Ovary (tissue), 9 donors: ENCODE results near the gene IMPA2. TPM values are rescaled to one million over a fixed set of nuclear protein-coding genes. Genes with fewer than 3 reads are reported as not detected.
A peak's percentile ranks its signal among the peaks of the same experiment; 100 is the strongest.

Experiments used
- DNase-seq, 5 donors: peaks; one replicate each; pipeline ENCODE4 v3.0.0-alpha.2; 2019 to 2020
- H3K27ac ChIP-seq, 2 donors: fragments of 200-600 bp; one replicate each; pipeline versions ENCODE4 v1.5.1 to v1.8.0; 2019 to 2022
- H3K27me3 ChIP-seq: fragments of 200-600 bp; one replicate; pipeline ENCODE4 v1.8.0; 2022
- H3K36me3 ChIP-seq: fragments of 200-600 bp; sonication (generic); one replicate; pipeline ENCODE4 v1.5.1; 2019
- H3K4me1 ChIP-seq: one replicate; pipeline ENCODE4 v1.8.1; 2013; ENCODE audit warnings: mild to moderate bottlenecking, moderate library complexity; ENCODE audit not compliant: insufficient read depth
- H3K4me3 ChIP-seq: fragments of 200-600 bp; sonication (generic); one replicate; pipeline ENCODE4 v1.5.1; 2017
- H3K9me3 ChIP-seq, 2 donors: fragments of 200-600 bp in 1 of 2; sonication (generic) in 1 of 2; one replicate each; pipeline versions ENCODE4 v1.5.1 to v1.8.1; 2013 to 2019; ENCODE audit warnings: mild to moderate bottlenecking in 1 of 2, moderate library complexity in 1 of 2
- EP300 ChIP-seq: sonication (generic); formaldehyde crosslinking; IDR thresholded peaks from one replicate; pipeline ENCODE4 v1.6.1; 2017; ENCODE audit warnings: antibody characterized with exemption
- POLR2A ChIP-seq: fragments of 450-650 bp; IDR thresholded peaks from one replicate; pipeline ENCODE4 v1.6.1; 2017; ENCODE audit warnings: antibody characterized with exemption, mild to moderate bottlenecking, moderate library complexity
- WGBS, 3 donors: extraction: QIAGEN DNeasy Blood & Tissue Kit in 1 of 3; methylation state at CpG; one replicate each; pipeline versions ENCODE4 v1.1.5 to v1.1.7; 2013 to 2017; 5-methylcytosine and 5-hydroxymethylcytosine counted together
- intact Hi-C, 4 donors: fragments of 100-400 bp; cut with DNase I; formaldehyde crosslinking; loops; one replicate each; pipeline versions ENCODE4 v1.11.0 to v1.15.1; 2022 to 2023
- polyA plus RNA-seq, 2 donors: library from polyadenylated mRNA; stranded (reverse); fragments of 200-250 nt in 1 of 2; fragments of 350-450 nt in 1 of 2; fragmentation: Illumina TruSeq in 1 of 2; extraction: RNeasy Lipid Tissue Mini Kit (QIAGEN cat#74804) in 1 of 2; gene quantifications; one replicate each; pipeline ENCODE4 v1.2.3, GENCODE V29; 2013 to 2014
- total RNA-seq, 7 donors: library from RNA; depleted of rRNA in 2 of 7; stranded (reverse); fragments of >200 nt in 2 of 7; fragmentation: NEBNext Ultra II Directional in 3 of 7; extraction: Animal tissue kit (Norgen Biotek cat#: 25700) in 3 of 7; gene quantifications; one replicate each; pipeline versions ENCODE4 v1.1.0 to v1.2.4, GENCODE V29; 2016 to 2023
- TF ChIP-seq, protein P1 (sequence below), 3 donors: fragments of 450-650 bp in 2 of 3; fragments of 200-600 bp in 1 of 3; IDR thresholded peaks; one replicate each; pipeline versions ENCODE4 v1.5.1 to v1.8.0; 2016 to 2022; ENCODE audit warnings: antibody characterized with exemption in 3 of 3, mild to moderate bottlenecking in 1 of 3
- donor health status: DM: no; HTN: no; CAD: no; lungs with moderate emphysema.
- donor health status: DM: no; HTN: no; CAD: no.
- donor health status: Bipolar disorder and iron deficiency.
- donor health status: DM: yes; HTN: yes; CAD: no.
- donor health status: DM: no; HTN: no; CAD: no.
- donor health status: DM: yes; HTN: yes; CAD: no.

The IMPA2 gene
- total and polyA plus RNA-seq, 9 donors: 15.4 to 33.5 (median 21.1) TPM

GRCh38 chr18:12026562-12026961 lies 45.3 kb downstream of the IMPA2 start:
- no peak for DNase-seq
- Histone ChIP-seq H3K4me1 (peaks cover 2% of the 10 kb centered on the region), H3K9me3 (no peaks in the 10 kb centered on the region), H3K4me3 (no peak overlapping the region), H3K27me3 (no peaks in the 10 kb centered on the region), H3K27ac (no peak overlapping the region), H3K36me3 (no peaks in the 10 kb centered on the region)
- intact Hi-C loops: no loop called here
- WGBS, 3 donors: 92 to 95% (median 92%) methylated on average over 5 of the region's 5 CpGs
- TF ChIP-seq POLR2A (no peak), EP300 (no peak)
- TF ChIP-seq, protein P1, sequence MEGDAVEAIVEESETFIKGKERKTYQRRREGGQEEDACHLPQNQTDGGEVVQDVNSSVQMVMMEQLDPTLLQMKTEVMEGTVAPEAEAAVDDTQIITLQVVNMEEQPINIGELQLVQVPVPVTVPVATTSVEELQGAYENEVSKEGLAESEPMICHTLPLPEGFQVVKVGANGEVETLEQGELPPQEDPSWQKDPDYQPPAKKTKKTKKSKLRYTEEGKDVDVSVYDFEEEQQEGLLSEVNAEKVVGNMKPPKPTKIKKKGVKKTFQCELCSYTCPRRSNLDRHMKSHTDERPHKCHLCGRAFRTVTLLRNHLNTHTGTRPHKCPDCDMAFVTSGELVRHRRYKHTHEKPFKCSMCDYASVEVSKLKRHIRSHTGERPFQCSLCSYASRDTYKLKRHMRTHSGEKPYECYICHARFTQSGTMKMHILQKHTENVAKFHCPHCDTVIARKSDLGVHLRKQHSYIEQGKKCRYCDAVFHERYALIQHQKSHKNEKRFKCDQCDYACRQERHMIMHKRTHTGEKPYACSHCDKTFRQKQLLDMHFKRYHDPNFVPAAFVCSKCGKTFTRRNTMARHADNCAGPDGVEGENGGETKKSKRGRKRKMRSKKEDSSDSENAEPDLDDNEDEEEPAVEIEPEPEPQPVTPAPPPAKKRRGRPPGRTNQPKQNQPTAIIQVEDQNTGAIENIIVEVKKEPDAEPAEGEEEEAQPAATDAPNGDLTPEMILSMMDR (IDR thresholded peaks at IDR 0.05): no peak

GRCh38 chr18:12027046-12027445 lies 45.7 kb downstream of the IMPA2 start:
- TF ChIP-seq POLR2A (no peak), EP300 (no peak)
- TF ChIP-seq, protein P1 (IDR thresholded peaks at IDR 0.05): no peak
- Histone ChIP-seq H3K27ac (no peak overlapping the region), H3K4me1 (peaks cover 2% of the 10 kb centered on the region), H3K9me3 (no peaks in the 10 kb centered on the region), H3K27me3 (no peaks in the 10 kb centered on the region), H3K4me3 (no peak overlapping the region), H3K36me3 (no peaks in the 10 kb centered on the region)
- intact Hi-C loops: no loop called here
- DNase-seq: no peak
- 25 to 60% (median 36%) methylated on average over 9 of the region's 9 CpGs for WGBS, 3 donors

DNA sequence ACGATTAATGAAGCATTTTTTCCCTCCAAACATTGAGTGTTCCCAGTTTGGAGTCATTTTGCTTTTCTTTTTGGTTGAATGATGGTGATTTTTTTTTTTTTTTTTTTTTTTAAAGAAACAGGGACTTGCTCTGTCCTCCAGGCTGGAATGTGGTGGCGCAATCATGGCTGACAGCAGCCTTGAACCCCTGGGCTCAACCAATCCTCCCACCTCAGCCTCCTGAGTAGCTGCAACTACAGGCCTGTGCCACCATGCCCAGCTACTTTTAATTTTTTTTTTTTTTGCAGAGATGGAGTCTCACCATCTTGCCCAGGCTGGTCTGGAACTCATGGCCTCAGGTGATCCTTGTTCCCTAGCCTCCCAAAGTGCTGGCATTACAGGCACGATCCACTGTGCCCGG lies 46.2 kb downstream of the IMPA2 start:
- no peak overlapping the region for H3K4me3 ChIP-seq
- peaks cover 2% of the 10 kb centered on the region for H3K4me1 ChIP-seq
- no peaks in the 10 kb centered on the region for H3K27me3 ChIP-seq
- no peaks in the 10 kb centered on the region for H3K9me3 ChIP-seq
- WGBS, 3 donors: 64 to 81% (median 70%) methylated on average over 4 of the region's 4 CpGs
- no peak overlapping the region for H3K27ac ChIP-seq
- TF ChIP-seq POLR2A (no peak), EP300 (no peak)
- TF ChIP-seq, protein P1 (IDR thresholded peaks at IDR 0.05): no peak
- DNase-seq: no peak
- H3K36me3 ChIP-seq: no peaks in the 10 kb centered on the region
- intact Hi-C loops: no loop called here

- 72 to 82% (median 79%) methylated on average over 15 of the region's 15 CpGs for WGBS, 3 donors
- Histone ChIP-seq H3K4me1 (peaks cover 2% of the 10 kb centered on the region), H3K27me3 (no peaks in the 10 kb centered on the region), H3K27ac (no peak overlapping the region), H3K4me3 (no peak overlapping the region), H3K36me3 (no peaks in the 10 kb centered on the region), H3K9me3 (no peaks in the 10 kb centered on the region)
- peak in 1 of 5 donors; percentile 53 for DNase-seq
- intact Hi-C loops: no loop called here
- TF ChIP-seq EP300 (no peak), POLR2A (no peak)
- TF ChIP-seq, protein P1 (IDR thresholded peaks at IDR 0.05): no peak
Measured at GRCh38 chr18:12028040-12028628, 46.8 kb downstream of the IMPA2 start.
